ENCODE results near the gene PAIP2B. TPM values are rescaled to one million over a fixed set of nuclear protein-coding genes. Genes with fewer than 3 reads are reported as not detected.

The PAIP2B gene
- total and polyA plus RNA-seq, 10 of the 15 experiments (the other 5 are each of a cell fraction or from before 2014, with no cell fraction given), result 0.06 to 0.79 (median 0.32) TPM

DNA sequence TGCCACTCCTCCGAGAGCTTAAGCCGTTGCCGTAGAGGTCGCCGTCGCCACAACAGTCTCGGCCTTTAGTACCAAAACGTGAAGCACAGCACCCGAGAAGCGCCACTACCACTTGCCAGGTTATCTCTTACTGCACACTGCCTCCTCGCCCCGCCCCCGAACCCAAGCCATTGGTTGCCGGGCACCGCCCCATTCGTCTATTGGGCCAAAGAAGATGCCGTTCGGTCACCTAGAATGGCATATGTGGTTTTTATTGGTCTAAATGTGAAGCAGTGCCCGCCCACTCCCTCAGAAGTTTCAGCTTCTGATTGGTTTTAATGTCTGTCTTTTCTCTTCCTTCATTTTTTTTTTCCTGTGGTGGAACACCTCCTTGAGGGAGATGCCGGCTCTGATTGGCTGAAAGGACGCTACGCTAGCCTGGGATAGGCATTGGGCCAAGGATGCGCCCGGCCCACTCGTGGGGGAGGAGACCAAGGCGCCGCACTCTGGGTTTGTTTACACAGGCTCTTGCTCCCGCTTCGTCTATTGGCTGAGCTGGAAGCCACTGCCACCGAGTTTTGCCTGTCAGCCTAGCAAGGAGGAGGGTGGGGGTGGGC, at the start of gene PAIP2B (continued):
- TF ChIP-seq, protein P1, sequence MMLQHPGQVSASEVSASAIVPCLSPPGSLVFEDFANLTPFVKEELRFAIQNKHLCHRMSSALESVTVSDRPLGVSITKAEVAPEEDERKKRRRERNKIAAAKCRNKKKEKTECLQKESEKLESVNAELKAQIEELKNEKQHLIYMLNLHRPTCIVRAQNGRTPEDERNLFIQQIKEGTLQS (IDR thresholded peaks at IDR 0.05; ENCODE audit: borderline replicate concordance, extremely low read depth, low read depth, low read length), result no peak
- TF ChIP-seq CBX3 (IDR thresholded peaks at IDR 0.05; ENCODE audit: borderline replicate concordance, low read depth), result no peak
- TF ChIP-seq FOXK2 (IDR thresholded peaks at IDR 0.05), result no peak
- TF ChIP-seq BMI1 (IDR thresholded peaks at IDR 0.05; ENCODE audit: borderline replicate concordance), result no peak
- TF ChIP-seq SMAD1 (IDR thresholded peaks at IDR 0.05; ENCODE audit: low read depth, partially characterized antibody), result no peak

- ChIA-PET RAD21 (ENCODE audit: unreplicated experiment) (interaction anchor here (0.6 kb wide), 1 partner anchor 49 kb away, joined by 3 read pairs; the partner anchor contains the start of gene PAIP2B), CTCF (interaction anchor here (1.3 kb wide), 1 partner anchor 24 kb away, joined by 5 read pairs; no protein-coding TSS in a partner anchor), SMC1A (ENCODE audit: uncharacterized antibody, unreplicated experiment) (no interaction called here), POLR2A (interaction anchor here (0.5 kb wide), 1 partner anchor 210 kb away, joined by 3 read pairs; no protein-coding TSS in a partner anchor)
- DNase-seq (ENCODE audit: low read depth, low spot score) (no peak), FAIRE-seq (no peak), ATAC-seq (no peak)
- 49% methylated on average over 8 of the region's 8 CpGs for WGBS (ENCODE audit: insufficient coverage, insufficient replicate concordance, low lambda C conversion rate, missing lambda C conversion rate)
- BruUV-seq (replicated peaks), result no TSS peak
- H3K9me3 ChIP-seq (replicated peaks; ENCODE audit: control insufficient read depth, insufficient read depth, low read length), result no peaks in the 10 kb centered on the region; the same call in 2 of the 3 replicates
- peak overlapping the region; percentile 78 for H3K4me3 ChIP-seq
- no peak overlapping the region for H3K27ac ChIP-seq (ENCODE audit: control insufficient read depth, insufficient read depth)
- H3K36me3 ChIP-seq (ENCODE audit: control insufficient read depth in 2 of 2, insufficient read depth in 2 of 2, low read length in 1 of 2), result no peaks in the 10 kb centered on the region
- H4K20me1 ChIP-seq (ENCODE audit: control insufficient read depth, insufficient read depth), result no peaks in the 10 kb centered on the region
- H3K79me2 ChIP-seq (ENCODE audit: control insufficient read depth, insufficient read depth, low read length), result no peaks in the 10 kb centered on the region; the same call in 1 of the 2 replicates
- peak overlapping the region; percentile 94 for H2AFZ ChIP-seq (ENCODE audit: control insufficient read depth, low read depth, low read length)
- no peaks in the 10 kb centered on the region; a peak in 1 of 4 replicates for H3K27me3 ChIP-seq (replicated peaks in 1 of 2; ENCODE audit: control insufficient read depth in 2 of 2, insufficient read depth in 2 of 2, low read length in 1 of 2)
- H3K4me2 ChIP-seq (ENCODE audit: control insufficient read depth, insufficient read depth), result peak overlapping the region; percentile 89
- no peaks in the 10 kb centered on the region for H3K4me1 ChIP-seq (ENCODE audit: control insufficient read depth, insufficient read depth, low read length)
- no peak overlapping the region for H3K9ac ChIP-seq (ENCODE audit: control insufficient read depth, insufficient read depth, low read length)
- intact Hi-C loops (cut with micrococcal nuclease; ENCODE audit: unreplicated experiment) (loop anchor here (5.0 to 10.0 kb wide), 3 partner anchors 49 to 251 kb away; partner anchors contain the start of genes NAGK and PAIP2B), in situ Hi-C loops (cut with MboI) (loop anchor here (25.0 kb wide), 1 partner anchor 861 kb away; the partner anchor contains the start of gene CYP26B1)
- TF ChIP-seq KLF5 (IDR thresholded peaks at IDR 0.05; ENCODE audit: partially characterized antibody) (no peak), WRNIP1 (IDR thresholded peaks at IDR 0.05; ENCODE audit: borderline replicate concordance, low read depth, low read length) (no peak), TARDBP (IDR thresholded peaks at IDR 0.05; ENCODE audit: borderline replicate concordance) (no peak), BRCA1 (IDR thresholded peaks at IDR 0.05; ENCODE audit: low read depth, low read length) (no peak), SIX5 (IDR thresholded peaks at IDR 0.05; ENCODE audit: low read depth, low read length, severe bottlenecking) (no peak), LARP7 (IDR thresholded peaks at IDR 0.05) (no peak), NFYA (IDR thresholded peaks at IDR 0.05; ENCODE audit: borderline replicate concordance, low read depth, low read length) (no peak), NR2C1 (IDR thresholded peaks at IDR 0.05) (no peak), NFXL1 (IDR thresholded peaks at IDR 0.05; ENCODE audit: borderline replicate concordance) (no peak)
- TF ChIP-seq, protein P2, sequence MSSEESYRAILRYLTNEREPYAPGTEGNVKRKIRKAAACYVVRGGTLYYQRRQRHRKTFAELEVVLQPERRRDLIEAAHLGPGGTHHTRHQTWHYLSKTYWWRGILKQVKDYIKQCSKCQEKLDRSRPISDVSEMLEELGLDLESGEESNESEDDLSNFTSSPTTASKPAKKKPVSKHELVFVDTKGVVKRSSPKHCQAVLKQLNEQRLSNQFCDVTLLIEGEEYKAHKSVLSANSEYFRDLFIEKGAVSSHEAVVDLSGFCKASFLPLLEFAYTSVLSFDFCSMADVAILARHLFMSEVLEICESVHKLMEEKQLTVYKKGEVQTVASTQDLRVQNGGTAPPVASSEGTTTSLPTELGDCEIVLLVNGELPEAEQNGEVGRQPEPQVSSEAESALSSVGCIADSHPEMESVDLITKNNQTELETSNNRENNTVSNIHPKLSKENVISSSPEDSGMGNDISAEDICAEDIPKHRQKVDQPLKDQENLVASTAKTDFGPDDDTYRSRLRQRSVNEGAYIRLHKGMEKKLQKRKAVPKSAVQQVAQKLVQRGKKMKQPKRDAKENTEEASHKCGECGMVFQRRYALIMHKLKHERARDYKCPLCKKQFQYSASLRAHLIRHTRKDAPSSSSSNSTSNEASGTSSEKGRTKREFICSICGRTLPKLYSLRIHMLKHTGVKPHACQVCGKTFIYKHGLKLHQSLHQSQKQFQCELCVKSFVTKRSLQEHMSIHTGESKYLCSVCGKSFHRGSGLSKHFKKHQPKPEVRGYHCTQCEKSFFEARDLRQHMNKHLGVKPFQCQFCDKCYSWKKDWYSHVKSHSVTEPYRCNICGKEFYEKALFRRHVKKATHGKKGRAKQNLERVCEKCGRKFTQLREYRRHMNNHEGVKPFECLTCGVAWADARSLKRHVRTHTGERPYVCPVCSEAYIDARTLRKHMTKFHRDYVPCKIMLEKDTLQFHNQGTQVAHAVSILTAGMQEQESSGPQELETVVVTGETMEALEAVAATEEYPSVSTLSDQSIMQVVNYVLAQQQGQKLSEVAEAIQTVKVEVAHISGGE (CRISPR knock-in tag; IDR thresholded peaks at IDR 0.05), result no peak
- TF ChIP-seq, protein P3, sequence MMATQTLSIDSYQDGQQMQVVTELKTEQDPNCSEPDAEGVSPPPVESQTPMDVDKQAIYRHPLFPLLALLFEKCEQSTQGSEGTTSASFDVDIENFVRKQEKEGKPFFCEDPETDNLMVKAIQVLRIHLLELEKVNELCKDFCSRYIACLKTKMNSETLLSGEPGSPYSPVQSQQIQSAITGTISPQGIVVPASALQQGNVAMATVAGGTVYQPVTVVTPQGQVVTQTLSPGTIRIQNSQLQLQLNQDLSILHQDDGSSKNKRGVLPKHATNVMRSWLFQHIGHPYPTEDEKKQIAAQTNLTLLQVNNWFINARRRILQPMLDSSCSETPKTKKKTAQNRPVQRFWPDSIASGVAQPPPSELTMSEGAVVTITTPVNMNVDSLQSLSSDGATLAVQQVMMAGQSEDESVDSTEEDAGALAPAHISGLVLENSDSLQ (IDR thresholded peaks at IDR 0.05), result no peak
- TF ChIP-seq, protein P4, sequence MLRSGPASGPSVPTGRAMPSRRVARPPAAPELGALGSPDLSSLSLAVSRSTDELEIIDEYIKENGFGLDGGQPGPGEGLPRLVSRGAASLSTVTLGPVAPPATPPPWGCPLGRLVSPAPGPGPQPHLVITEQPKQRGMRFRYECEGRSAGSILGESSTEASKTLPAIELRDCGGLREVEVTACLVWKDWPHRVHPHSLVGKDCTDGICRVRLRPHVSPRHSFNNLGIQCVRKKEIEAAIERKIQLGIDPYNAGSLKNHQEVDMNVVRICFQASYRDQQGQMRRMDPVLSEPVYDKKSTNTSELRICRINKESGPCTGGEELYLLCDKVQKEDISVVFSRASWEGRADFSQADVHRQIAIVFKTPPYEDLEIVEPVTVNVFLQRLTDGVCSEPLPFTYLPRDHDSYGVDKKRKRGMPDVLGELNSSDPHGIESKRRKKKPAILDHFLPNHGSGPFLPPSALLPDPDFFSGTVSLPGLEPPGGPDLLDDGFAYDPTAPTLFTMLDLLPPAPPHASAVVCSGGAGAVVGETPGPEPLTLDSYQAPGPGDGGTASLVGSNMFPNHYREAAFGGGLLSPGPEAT (IDR thresholded peaks at IDR 0.05; ENCODE audit: low read depth), result no peak
Observed at GRCh38 chr2:71275939-71276310, 49.0 kb upstream of the PAIP2B start.
